Stimulated activated CD4-positive, alpha-beta T cell treated with anti-CD3 and anti-CD28 coated beads, Interleukin-1b, Interleukin-23, amount 100 ng/mL, for 1 hour (primary cell): ENCODE measurements around the gene SNED1.

Source experiments
- DNase-seq, 2 donors: peaks; one replicate each; pipeline ENCODE4 v3.0.0-alpha.2; 2020; ENCODE audit warnings: low read depth in 2 of 2

SNED1 gene

GRCh38 chr2:241128266-241128665, 129.8 kb downstream of the SNED1 start:
- DNase-seq: no peak

GRCh38 chr2:241129086-241129871, 130.9 kb downstream of the SNED1 start:
- no peak for DNase-seq

- DNase-seq: no peak
These were observed 131.9 kb downstream of the SNED1 start for GRCh38 chr2:241130316-241130715.

GRCh38 chr2:241131531-241131930, 133.1 kb downstream of the SNED1 start:
- DNase-seq: no peak

GRCh38 chr2:241132538-241133435, 134.4 kb downstream of the SNED1 start:
- no peak for DNase-seq

GRCh38 chr2:241133436-241133820, 135.0 kb downstream of the SNED1 start:
- DNase-seq: no peak

- no peak for DNase-seq
These were observed 136.3 kb downstream of the SNED1 start for GRCh38 chr2:241134711-241135110.

GRCh38 chr2:241135737-241136136, 137.3 kb downstream of the SNED1 start:
- DNase-seq: no peak

- no peak for DNase-seq
These were observed 137.8 kb downstream of the SNED1 start for GRCh38 chr2:241136191-241136590.

GRCh38 chr2:241136661-241137260, 138.3 kb downstream of the SNED1 start:
- DNase-seq: no peak

GRCh38 chr2:241137276-241138190, 139.1 kb downstream of the SNED1 start:
- no peak for DNase-seq

- DNase-seq: no peak
These were observed 140.1 kb downstream of the SNED1 start for GRCh38 chr2:241138471-241138870.

GRCh38 chr2:241139531-241140444, 141.4 kb downstream of the SNED1 start:
- DNase-seq: no peak

- DNase-seq: no peak
These were observed 142.0 kb downstream of the SNED1 start for GRCh38 chr2:241140445-241140840.

GRCh38 chr2:241141214-241141770, 142.9 kb downstream of the SNED1 start:
- no peak for DNase-seq

GRCh38 chr2:241142063-241142462, 143.6 kb downstream of the SNED1 start:
- no peak for DNase-seq

- no peak for DNase-seq
These were observed 144.2 kb downstream of the SNED1 start for GRCh38 chr2:241142593-241142992.
